Measurements from ENCODE around the gene SCGB2B2.

The SCGB2B2 gene

GRCh38 chr19:34678085-34678412, 1.1 kb upstream of the SCGB2B2 start:
- peak overlapping the region; percentile 71 for H3K4me3 ChIP-seq (ENCODE audit: low read depth, low read length)
- in situ Hi-C loops (cut with HindIII; ENCODE audit: low pct_ligation_motif_present, low sequenced_read_pairs), result no loop called here
- TF ChIP-seq, protein P1, sequence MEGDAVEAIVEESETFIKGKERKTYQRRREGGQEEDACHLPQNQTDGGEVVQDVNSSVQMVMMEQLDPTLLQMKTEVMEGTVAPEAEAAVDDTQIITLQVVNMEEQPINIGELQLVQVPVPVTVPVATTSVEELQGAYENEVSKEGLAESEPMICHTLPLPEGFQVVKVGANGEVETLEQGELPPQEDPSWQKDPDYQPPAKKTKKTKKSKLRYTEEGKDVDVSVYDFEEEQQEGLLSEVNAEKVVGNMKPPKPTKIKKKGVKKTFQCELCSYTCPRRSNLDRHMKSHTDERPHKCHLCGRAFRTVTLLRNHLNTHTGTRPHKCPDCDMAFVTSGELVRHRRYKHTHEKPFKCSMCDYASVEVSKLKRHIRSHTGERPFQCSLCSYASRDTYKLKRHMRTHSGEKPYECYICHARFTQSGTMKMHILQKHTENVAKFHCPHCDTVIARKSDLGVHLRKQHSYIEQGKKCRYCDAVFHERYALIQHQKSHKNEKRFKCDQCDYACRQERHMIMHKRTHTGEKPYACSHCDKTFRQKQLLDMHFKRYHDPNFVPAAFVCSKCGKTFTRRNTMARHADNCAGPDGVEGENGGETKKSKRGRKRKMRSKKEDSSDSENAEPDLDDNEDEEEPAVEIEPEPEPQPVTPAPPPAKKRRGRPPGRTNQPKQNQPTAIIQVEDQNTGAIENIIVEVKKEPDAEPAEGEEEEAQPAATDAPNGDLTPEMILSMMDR (IDR thresholded peaks at IDR 0.05; ENCODE audit: low read depth, low read length, missing control alignments), result no peak
- DNase-seq, result no peak
- peak overlapping the region; percentile 93 for H3K27ac ChIP-seq
- H3K27me3 ChIP-seq (replicated peaks), result no peaks in the 10 kb centered on the region
- H3K36me3 ChIP-seq (replicated peaks), result peaks cover 23% of the 10 kb centered on the region

DNA sequence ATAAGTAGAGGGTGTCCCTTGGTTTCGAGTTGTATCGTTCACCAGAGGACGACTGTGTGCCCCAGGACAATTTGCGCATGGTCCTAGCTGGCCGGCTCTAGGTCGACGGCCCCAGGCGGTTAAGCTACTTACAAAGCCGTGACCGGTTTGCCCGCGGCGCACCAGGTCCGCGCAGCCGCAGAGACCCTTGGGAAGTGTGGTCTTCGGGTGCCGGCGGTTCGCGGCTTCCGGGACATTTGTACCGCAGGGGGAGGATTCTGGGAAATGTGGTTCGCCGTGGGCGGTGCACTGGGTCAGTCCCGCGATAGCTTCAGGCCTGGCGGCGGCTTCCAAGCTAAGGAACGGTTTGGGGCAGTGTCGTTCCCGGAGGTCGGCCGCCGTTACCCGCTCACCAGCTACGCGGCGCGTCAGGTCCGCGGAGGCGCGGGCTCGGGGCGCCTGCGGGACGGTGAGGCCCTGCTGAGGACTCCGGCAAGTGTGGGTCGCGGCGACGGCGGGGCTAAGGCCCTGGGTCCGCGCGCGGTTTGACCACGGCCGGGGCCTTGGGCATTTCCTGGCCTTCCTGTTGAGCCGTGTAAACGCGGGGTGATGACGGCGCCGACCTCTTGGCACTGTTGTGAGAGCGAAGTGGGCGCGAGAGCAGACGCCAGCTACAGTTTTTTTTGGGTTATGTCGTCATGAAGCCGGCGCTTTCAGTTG, 576 bp upstream of the SCGB2B2 start, which contains the start of gene ZNF302:
Gene ZNF302 (plus strand): TSS at position 293 of the 699 bp plus-strand sequence. CDS start 1,127 bp downstream, outside the sequence.
- peak within 1 kb of the TSS; percentile 71 for H3K4me3 ChIP-seq (ENCODE audit: low read depth, low read length)
- H3K27me3 ChIP-seq (replicated peaks), result no peaks in the 10 kb centered on the region
- peak; percentile 96 for DNase-seq
- H3K27ac ChIP-seq, result peak within 1 kb of the TSS; percentile 93
- TF ChIP-seq, protein P1 (IDR thresholded peaks at IDR 0.05; ENCODE audit: low read depth, low read length, missing control alignments), result no peak
- in situ Hi-C loops (cut with HindIII; ENCODE audit: low pct_ligation_motif_present, low sequenced_read_pairs), result no loop called here
- peaks cover 19% of the 10 kb centered on the region for H3K36me3 ChIP-seq (replicated peaks)

- peaks cover 16% of the 10 kb centered on the region for H3K36me3 ChIP-seq (replicated peaks)
- no peaks in the 10 kb centered on the region for H3K27me3 ChIP-seq (replicated peaks)
- TF ChIP-seq, protein P1 (IDR thresholded peaks at IDR 0.05; ENCODE audit: low read depth, low read length, missing control alignments), result no peak
- in situ Hi-C loops (cut with HindIII; ENCODE audit: low pct_ligation_motif_present, low sequenced_read_pairs), result no loop called here
- no peak overlapping the region for H3K27ac ChIP-seq
- no peak for DNase-seq
- H3K4me3 ChIP-seq (ENCODE audit: low read depth, low read length), result no peak overlapping the region
Measured at GRCh38 chr19:34675919-34676318, 1.0 kb downstream of the SCGB2B2 start.

GRCh38 chr19:34675250-34675649, 1.7 kb downstream of the SCGB2B2 start:
- Histone ChIP-seq H3K27me3 (replicated peaks) (no peaks in the 10 kb centered on the region), H3K36me3 (replicated peaks) (peaks cover 12% of the 10 kb centered on the region), H3K27ac (no peak overlapping the region), H3K4me3 (ENCODE audit: low read depth, low read length) (no peak overlapping the region)
- in situ Hi-C loops (cut with HindIII; ENCODE audit: low pct_ligation_motif_present, low sequenced_read_pairs), result no loop called here
- no peak for DNase-seq
- TF ChIP-seq, protein P1 (IDR thresholded peaks at IDR 0.05; ENCODE audit: low read depth, low read length, missing control alignments), result no peak

GRCh38 chr19:34673590-34673989, 3.4 kb downstream of the SCGB2B2 start:
- Histone ChIP-seq H3K36me3 (replicated peaks) (no peaks in the 10 kb centered on the region), H3K27me3 (replicated peaks) (no peaks in the 10 kb centered on the region), H3K27ac (no peak overlapping the region), H3K4me3 (ENCODE audit: low read depth, low read length) (no peak overlapping the region)
- in situ Hi-C loops (cut with HindIII; ENCODE audit: low pct_ligation_motif_present, low sequenced_read_pairs), result no loop called here
- TF ChIP-seq, protein P1 (IDR thresholded peaks at IDR 0.05; ENCODE audit: low read depth, low read length, missing control alignments), result no peak
- no peak for DNase-seq

DNA sequence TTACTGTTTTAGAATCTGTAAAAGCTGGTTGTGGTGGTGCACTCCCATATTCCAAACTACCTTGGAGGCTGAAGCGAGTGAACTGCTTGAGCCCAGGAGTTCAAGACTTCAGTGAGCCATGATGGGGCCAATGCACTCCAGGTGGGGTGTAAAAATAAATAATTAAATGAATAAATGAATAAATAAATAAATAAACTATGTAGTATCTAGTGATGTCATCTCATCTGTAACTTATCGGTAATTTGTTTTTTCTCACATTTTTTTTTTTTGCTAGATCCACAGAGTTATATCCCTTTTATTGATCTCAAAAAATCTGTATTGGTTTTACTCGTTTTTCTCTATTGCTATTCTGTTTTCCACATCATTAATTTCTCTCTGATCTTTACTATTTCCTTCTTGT, 5.0 kb downstream of the SCGB2B2 start:
- H3K27me3 ChIP-seq (replicated peaks), result no peaks in the 10 kb centered on the region
- no peaks in the 10 kb centered on the region for H3K36me3 ChIP-seq (replicated peaks)
- in situ Hi-C loops (cut with HindIII; ENCODE audit: low pct_ligation_motif_present, low sequenced_read_pairs), result no loop called here
- DNase-seq, result no peak
- TF ChIP-seq, protein P1 (IDR thresholded peaks at IDR 0.05; ENCODE audit: low read depth, low read length, missing control alignments), result no peak
- no peak overlapping the region for H3K4me3 ChIP-seq (ENCODE audit: low read depth, low read length)
- H3K27ac ChIP-seq, result no peak overlapping the region

All from brain microvascular endothelial cell (primary cell).